NCI-H2227 (cell line): ENCODE data around the gene CLIC3.

Source experiments
- DNase-seq: peaks from one replicate; lab custom pipeline; 2025; ENCODE audit not compliant: unreplicated experiment; lab: John Stamatoyannopoulos, UW

Gene CLIC3

DNA sequence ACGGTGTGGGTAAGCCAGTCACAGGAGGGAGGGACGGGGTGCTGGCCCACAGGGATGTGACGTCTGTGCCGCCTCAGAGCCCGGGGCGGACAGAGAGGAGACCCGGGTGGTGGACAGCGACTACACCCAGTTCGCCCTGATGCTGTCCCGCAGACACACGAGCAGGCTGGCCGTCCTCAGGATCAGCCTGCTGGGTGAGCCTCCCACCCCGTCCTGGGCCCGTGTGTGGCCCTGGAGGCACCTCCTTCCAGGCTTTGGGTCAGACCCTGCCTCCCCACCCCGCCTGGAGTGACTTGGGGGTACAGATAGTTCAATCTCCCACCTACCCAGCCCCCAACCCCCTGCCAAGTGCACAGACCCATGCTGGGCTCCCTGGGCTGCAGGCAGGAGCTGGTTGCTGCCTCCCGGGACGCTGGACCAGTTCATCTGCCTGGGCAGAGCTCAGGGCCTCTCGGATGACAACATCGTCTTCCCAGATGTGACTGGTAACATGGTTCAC, 42.5 kb downstream of the CLIC3 start:
- no peak for DNase-seq

DNA sequence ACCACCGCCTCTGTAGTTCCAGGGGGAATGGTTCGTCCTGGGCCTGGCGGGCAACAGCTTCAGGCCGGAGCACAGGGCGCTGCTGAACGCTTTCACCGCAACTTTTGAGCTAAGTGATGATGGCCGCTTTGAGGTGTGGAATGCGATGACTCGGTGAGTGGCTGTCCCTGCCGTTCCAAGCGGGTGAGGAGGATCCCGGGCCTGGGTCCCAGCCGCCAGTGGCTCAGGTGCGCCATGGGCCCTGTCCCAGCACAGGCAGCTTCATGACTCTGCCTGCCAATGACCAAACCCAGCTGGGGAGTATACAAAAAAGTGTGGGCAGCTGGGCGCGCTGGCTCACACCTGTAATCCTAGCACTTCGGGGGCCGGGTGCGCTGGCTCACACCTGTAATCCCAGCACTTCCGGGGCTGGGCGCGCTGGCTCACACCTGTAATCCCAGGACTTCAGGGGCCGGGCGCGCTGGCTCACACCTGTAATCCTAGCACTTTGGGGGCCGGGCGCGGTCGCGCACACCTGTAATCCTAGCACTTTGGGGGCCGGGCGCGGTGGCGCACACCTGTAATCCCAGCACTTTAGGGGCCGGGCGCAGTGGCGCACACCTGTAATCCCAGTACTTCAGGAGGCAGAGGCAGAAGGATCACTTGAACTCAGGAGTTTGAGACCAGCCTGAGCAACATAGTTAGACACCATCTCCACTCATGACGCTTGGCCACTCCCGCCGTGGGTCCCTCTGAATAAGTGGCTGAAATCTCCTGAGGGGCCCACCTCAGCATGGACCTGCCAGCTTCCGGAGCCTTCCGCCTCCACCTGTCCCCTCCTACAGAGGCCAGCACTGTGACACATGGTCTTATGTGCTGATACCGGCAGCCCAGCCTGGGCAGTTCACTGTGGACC, 43.2 kb downstream of the CLIC3 start:
- DNase-seq, result no peak

DNA sequence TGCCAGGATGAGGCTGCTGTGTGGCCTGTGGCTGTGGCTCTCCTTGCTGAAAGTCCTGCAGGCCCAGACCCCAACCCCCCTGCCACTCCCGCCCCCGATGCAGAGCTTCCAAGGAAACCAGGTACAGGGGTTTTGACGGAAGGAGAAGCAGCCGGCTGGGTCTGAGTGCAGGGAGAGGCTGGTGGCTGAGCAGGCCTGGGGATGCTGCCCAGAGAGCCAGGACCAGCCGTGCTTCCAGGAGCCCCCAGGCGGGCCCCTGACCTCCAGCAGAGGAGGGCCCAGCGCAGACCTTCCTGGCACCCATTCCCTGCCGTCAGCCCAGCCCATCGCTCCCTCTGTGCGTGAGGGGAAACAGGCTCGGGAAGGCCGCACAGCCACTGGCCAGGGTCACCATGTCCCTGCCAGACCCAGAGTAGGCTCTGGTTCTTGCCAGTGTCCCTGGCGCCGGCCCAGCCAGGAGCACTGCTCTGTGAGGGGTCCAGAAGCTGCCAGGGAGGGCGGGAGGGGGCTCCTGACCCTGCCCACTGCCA, 44.0 kb downstream of the CLIC3 start:
- DNase-seq, result no peak

DNA sequence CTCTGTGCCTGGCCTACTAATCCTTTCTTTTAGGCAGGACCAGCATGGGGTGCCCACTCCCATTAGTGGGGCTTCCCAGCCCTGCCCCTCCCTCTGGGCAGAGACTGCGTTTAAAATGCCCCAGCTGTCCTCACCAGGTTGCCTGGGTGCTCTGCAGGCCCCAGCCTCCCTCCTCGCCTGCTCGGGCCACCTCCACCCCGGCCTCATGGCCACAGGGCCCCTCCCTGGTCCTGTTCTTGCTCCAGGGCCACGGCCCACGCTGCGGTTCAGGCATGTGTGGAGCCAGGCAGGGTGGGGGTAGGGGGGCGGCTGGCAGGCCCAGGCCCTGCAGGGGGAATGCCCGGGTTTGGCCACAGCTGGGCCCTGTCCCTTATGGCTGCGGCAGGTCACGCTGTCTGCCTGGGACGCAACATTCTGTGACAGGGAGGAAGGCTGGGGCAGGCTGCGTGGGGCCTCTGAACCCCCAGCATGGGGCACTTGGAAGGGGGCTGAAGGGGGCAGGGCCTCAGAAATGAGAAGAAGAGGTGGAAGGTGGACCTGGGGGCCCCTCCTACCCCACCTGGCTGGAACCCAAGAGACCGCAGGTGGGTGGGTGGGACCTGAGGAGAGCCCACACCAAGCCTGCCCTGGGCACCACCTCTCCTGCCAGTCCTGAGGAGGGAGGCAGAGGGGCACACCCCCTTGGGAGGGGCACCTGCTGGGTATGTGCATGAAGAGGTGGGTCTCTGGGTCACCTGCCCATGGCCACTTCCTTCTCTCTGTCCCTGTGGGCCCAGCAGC, 44.6 kb downstream of the CLIC3 start, which contains the start of gene LCN12:
LCN12 (plus strand) TSS at position 733 of the 780 bp plus-strand sequence. CDS start 55 bp downstream, outside the sequence.
- DNase-seq, result no peak

DNA sequence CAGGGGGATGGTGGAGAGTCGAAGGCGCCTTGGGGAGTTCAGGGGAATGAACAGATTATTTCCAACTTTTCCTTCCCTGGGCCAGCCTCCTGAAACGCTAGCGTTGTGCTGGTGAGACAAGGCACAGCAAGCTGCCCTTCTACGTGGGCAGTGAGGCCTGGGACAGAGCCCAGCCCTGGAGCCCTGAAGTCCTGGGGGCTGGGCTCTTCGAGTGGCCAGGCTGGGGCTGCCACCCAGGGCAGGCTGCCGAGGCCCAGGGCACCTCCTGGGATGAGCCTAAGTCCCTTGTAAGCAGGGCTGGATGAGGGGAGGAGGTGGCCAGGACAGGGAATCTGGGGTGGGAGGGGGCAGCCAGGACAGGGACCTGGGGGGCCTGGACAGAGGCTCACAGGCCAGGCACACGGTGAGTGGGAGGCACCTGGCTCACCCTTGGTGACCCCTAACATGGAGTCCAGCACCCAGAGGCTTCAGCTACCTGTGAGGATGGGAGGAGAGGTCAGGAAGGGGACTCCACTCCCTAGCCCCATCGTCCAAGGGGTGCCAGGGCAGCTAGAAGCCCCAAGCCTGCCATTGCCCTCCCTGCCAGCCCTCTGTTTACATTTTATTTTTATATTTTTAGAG, 45.6 kb downstream of the CLIC3 start:
- no peak for DNase-seq

DNA sequence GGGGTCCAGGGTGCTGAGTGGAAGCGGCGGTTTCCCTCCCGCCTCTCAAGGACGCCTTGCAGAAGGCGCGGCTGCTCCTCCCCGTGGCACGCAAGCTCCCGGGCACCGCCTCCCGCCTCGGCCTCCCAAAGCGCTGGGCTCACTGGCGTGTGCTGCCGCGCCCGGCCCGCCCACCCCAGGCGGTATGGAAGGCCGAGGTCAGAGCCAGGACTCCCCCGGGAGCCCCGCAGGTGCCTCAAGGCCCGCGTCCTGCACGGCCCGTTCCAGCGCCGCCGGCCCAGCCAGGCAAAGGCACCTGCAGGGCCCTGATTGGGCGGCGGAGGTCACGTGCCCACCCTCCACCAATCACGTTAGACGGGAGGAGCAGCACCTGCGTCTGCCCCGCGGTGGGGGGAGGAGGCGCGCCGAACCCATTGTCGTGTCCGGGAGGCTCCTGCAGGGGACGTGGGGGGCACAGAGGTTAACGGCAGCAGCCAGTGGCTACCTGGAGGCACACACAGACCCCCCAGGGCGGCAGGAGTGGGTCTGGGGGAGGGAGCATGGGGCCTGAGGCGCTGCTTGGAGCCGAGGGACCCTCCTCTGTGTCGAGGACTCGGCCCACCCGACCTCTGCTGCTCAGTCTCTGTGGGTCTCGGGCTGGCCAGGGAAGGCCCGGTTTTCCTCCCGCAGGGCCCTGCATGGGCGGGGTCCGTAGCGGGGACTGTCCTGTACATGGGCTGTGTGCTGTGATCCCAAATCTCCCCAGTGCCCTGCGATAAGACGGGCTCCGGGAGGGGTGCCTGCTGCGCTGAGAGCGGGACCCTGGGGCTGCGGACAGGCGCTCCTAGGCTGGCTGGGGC, 46.3 kb downstream of the CLIC3 start:
- peak; percentile 91 for DNase-seq

DNA sequence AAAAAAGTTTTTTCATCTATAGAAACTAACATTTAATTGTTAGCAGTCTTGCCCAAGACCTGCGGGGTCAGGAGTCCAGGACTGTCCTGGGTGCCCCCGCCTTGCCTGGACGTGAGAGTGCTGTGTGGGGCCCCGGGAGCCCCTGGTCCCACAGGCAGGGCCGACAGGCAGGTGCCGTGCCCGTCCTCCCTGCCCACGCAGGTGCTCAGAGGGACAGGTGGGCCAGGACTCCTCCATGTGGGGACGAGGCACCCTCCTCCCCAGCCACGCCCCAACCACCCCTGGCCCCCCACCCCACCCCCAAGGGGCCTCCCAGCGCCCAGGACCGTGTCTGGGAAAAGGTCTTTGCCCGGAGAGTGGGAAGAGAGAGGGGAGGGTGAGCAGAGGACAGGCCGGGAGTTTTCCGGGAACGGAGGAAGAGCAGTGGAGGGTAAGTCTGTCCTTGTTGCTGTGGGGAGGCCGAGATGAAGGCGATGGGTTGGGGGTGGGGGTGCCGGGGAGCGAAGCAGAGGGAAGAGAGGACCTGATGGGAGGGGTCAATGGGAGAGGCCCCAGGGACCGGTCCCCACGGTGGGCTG, 47.0 kb downstream of the CLIC3 start:
- peak; percentile 56 for DNase-seq

DNA sequence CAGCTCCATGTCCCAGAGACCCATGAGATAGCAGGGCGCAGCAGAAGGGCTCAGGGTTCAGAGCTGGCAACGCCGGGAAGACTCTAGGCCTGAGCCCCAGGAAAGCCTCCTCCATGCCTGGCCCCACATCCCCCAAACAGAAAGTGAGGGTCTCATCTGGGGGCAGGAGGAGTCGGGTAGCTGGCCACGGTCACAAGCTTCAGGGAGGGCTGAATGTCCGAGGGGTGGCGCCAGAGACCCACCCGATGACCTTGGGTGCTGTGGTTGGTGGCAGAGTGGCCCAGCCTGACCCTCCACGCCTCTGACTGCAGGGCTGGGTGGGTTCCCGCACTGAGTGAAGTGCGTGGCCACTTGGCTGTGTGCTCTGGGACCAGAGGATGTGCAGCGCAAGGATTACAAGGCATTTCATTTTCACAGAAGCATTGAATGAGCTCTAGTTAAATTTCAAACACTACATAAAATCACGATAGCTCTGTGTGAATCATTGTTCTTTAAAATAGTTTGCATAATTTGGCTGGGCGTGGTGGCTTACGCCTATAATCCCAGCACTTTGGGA, 48.3 kb downstream of the CLIC3 start:
- no peak for DNase-seq

DNA sequence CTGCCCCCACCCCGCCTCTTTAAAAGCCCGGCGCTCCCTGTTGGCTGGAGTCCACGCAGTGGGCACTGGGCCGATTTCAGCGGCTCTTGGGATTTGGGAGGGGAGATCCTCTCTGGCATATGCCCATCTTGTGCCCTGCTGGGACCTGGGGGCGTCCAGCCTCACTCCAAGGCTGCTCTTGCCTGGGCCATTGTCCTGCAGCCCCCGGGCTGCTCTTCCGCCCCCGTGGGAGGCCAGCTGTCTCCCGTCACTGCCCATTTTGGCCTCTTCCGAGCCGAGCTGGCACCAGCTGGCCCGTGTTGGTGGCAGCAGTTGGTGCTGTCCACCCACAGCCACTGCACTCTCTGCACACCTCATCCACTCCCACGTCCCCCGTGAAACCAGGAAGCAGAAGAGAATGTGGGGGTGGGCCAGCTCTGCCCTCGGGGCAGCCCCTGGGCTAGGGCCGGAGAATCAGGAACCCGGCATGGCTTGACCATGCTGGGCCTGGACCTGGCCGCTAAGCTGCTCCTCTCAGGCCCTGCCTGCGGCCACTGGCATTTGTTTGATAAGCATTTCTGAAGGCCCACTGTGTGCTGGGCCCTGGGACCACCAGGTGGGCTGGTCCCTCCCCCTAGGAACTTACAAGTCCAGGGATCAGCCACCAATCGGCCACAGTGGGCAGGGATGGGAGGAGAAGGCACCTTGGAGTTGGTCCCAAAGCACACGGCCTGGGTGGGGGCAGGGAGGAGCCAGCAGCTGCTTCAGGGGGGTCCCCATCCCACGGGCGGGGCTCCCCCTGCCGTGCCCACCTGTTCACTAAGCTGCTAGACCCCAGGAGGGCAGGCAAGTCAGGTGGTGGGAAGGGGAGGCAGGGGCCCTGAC, 49.1 kb downstream of the CLIC3 start:
- DNase-seq, result no peak

DNA sequence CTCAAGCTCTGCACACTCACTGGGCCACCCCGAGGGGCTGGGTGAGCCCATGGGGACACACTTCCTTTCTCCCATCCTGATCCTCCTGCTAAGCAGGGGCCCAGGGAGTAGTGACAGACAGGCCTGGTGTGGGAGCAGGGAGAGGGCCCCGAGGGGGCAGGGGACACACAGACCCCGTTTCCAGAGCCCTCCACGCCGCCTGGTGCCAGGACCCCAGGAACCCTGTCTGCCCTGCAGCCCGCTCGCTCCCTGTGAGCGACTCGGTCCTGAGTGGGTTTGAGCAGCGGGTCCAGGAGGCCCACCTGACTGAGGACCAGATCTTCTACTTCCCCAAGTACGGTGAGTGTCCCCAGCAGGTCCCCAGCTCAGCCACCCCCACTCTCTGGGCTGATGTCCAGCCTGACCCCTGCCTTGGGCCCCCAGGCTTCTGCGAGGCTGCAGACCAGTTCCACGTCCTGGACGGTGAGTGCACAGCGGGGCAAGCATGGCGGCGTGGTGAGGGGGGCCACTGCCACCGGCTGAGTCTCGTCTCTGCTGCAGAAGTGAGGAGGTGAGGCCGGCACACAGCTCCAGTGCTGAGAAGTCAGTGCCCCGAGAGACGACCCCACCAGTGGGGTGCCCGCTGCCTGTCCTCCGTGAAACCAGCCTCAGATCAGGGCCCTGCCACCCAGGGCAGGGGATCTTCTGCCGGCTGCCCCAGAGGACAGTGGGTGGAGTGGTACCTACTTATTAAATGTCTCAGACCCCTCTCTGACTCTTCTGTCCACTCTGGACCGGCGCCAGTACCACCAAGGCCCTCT, 49.9 kb downstream of the CLIC3 start:
- no peak for DNase-seq

DNA sequence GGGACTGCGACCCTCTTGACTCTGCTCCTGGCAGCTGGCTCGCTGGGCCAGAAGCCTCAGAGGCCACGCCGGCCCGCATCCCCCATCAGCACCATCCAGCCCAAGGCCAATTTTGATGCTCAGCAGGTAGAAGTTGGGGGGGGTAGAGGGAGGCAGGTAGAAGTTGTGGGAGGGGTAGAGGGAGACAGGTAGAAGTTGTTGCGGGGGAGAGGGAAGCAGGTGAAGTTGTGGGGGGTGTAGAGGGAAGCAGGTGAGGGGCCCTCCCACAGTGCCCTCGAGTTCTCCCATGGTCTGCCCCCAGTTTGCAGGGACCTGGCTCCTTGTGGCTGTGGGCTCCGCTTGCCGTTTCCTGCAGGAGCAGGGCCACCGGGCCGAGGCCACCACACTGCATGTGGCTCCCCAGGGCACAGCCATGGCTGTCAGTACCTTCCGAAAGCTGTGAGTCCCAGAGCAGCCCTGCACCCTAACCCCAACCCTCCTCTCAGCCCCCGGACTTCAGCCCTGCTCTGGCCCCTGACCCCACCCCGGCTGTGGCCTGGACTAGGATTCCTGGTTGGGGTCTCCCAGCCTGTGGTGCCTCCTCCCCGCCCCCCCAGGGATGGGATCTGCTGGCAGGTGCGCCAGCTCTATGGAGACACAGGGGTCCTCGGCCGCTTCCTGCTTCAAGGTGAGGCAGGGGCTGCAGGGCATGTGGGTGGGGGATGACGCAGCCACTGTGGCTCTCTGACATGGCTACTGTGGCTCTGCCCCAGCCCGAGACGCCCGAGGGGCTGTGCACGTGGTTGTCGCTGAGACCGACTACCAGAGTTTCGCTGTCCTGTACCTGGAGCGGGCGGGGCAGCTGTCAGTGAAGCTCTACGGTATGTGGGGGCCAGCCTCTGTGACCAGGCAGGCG, 50.8 kb downstream of the CLIC3 start:
- DNase-seq, result no peak
